HCT116 (cell line): Measurements from ENCODE around the gene DHDH. TPM values are rescaled to one million over a fixed set of nuclear protein-coding genes. Genes with fewer than 3 reads are reported as not detected.

Source experiments
- ATAC-seq: fragments of 200-7000 bp; cut with Tn5 transposase; 2 replicates; pipeline ENCODE4 v1.9.1; 2020; ENCODE audit warnings: mild to moderate bottlenecking, moderate library complexity
- BruUV-seq: library from RNA; stranded (reverse); fragments of 400-500 nt; replicated peaks from 2 replicates; lab custom pipeline; 2021; lab: Mats Ljungman, UMichigan
- CTCF ChIA-PET: fragments of 300-600 bp; sonication (Branson Sonifier 250); formaldehyde crosslinking; loops from one replicate; lab custom pipeline; 2021; ENCODE audit warnings: antibody characterized with exemption; lab: Charles Lee
- POLR2A ChIA-PET: fragments of 300-600, 350-600 bp; sonication (Branson Sonifier 250); formaldehyde crosslinking; loops from one replicate; lab custom pipeline; 2021; ENCODE audit warnings: antibody characterized with exemption; lab: Charles Lee
- RAD21 ChIA-PET, 2 experiments: fragments of 300-600 bp; sonication (Branson Sonifier 250); formaldehyde crosslinking; loops; one replicate each; lab custom pipeline; 2023; ENCODE audit warnings: low total read pairs in 2 of 2; ENCODE audit not compliant: uncharacterized antibody in 2 of 2, unreplicated experiment in 2 of 2, low non-redundant PET in 1 of 2; lab: Charles Lee
- DNase-seq: peaks from one replicate; pipeline ENCODE4 v3.0.0-alpha.2; 2010; ENCODE audit warnings: low read depth, low spot score
- H2AFZ ChIP-seq: fragments of 200-600 bp; shearing (Covaris generic), sonication (generic); 2 replicates; pipeline ENCODE4 v1.6.1; 2017; ENCODE audit warnings: low read depth, mixed run types, mixed read lengths, antibody characterized with exemption, low read length; ENCODE audit not compliant: poor library complexity, severe bottlenecking
- H3K27ac ChIP-seq: 2 replicates; pipeline ENCODE4 v1.5.1; 2012; ENCODE audit warnings: low read depth, low read length
- H3K27me3 ChIP-seq: fragments of 200-600 bp; sonication (generic); 2 replicates; pipeline ENCODE4 v1.6.1; 2016; ENCODE audit warnings: mixed run types, low read length, mixed read lengths; ENCODE audit not compliant: insufficient read depth
- H3K36me3 ChIP-seq, 2 experiments: fragments of 200-500 bp in 1 of 2; fragments of 200-600 bp in 1 of 2; sonication (Bioruptor generic) in 1 of 2; sonication (generic) in 1 of 2; 2 replicates each; pipeline versions ENCODE4 v1.5.1 to v1.6.1; 2014 to 2016; ENCODE audit warnings: low read length in 2 of 2, inconsistent platforms in 1 of 2, mixed read lengths in 1 of 2, mixed run types in 1 of 2; ENCODE audit not compliant: insufficient read depth in 2 of 2, control insufficient read depth in 1 of 2
- H3K4me1 ChIP-seq, 2 experiments: fragments of 200-600 bp in 1 of 2; sonication (generic) in 1 of 2; 2 replicates each; pipeline versions ENCODE4 v1.5.1 to v1.6.1; 2012 to 2017; ENCODE audit warnings: low read length in 2 of 2, inconsistent platforms in 1 of 2, mild to moderate bottlenecking in 1 of 2, mixed read lengths in 1 of 2, mixed run types in 1 of 2, moderate library complexity in 1 of 2; ENCODE audit not compliant: insufficient read depth in 2 of 2, control insufficient read depth in 1 of 2
- H3K4me2 ChIP-seq: fragments of 200-600 bp; sonication (generic); 2 replicates; pipeline ENCODE4 v1.6.1; 2017; ENCODE audit warnings: mixed run types, low read length, mixed read lengths
- H3K4me3 ChIP-seq, 2 experiments: fragments of 200-600 bp in 1 of 2; sonication (generic) in 1 of 2; replicated peaks in 1 of 2; 2 replicates each; pipeline ENCODE4 v1.5.1; 2011 to 2016; ENCODE audit warnings: low read length in 2 of 2, control low read depth in 1 of 2, low read depth in 1 of 2, mild to moderate bottlenecking in 1 of 2, mixed read lengths in 1 of 2, mixed run types in 1 of 2
- H3K79me2 ChIP-seq: fragments of 200-600 bp; sonication (generic); 2 replicates; pipeline ENCODE4 v1.6.1; 2017; ENCODE audit warnings: mild to moderate bottlenecking, mixed run types, low read length, moderate library complexity, mixed read lengths; ENCODE audit not compliant: insufficient read depth
- H3K9ac ChIP-seq: fragments of 200-600 bp; sonication (generic); 2 replicates; pipeline ENCODE4 v1.6.1; 2016; ENCODE audit warnings: low read length, mixed read lengths
- H3K9me2 ChIP-seq: fragments of 200-600 bp; sonication (generic), shearing (Covaris generic); 2 replicates; pipeline ENCODE4 v1.6.1; 2017; ENCODE audit warnings: mixed run types, mild to moderate bottlenecking, moderate library complexity; ENCODE audit not compliant: insufficient read depth
- H3K9me3 ChIP-seq, 2 experiments: fragments of 200-500 bp in 1 of 2; fragments of 200-600 bp in 1 of 2; sonication (Bioruptor generic) in 1 of 2; sonication (generic) in 1 of 2; 2 replicates each; pipeline ENCODE4 v1.6.1; 2014 to 2017; ENCODE audit warnings: low read length in 2 of 2, mixed read lengths in 2 of 2, inconsistent platforms in 1 of 2, low read depth in 1 of 2, mild to moderate bottlenecking in 1 of 2, mixed run types in 1 of 2, moderate library complexity in 1 of 2; ENCODE audit not compliant: control insufficient read depth in 1 of 2, insufficient read depth in 1 of 2
- H4K20me1 ChIP-seq: fragments of 200-600 bp; sonication (generic), shearing (Covaris generic); 2 replicates; pipeline ENCODE4 v1.6.1; 2017; ENCODE audit warnings: mixed run types, mild to moderate bottlenecking, moderate library complexity; ENCODE audit not compliant: insufficient read depth
- CBX3 ChIP-seq: IDR thresholded peaks from 2 replicates; pipeline ENCODE4 v1.6.1; 2012; ENCODE audit warnings: low read depth
- ELF1 ChIP-seq: IDR thresholded peaks from 2 replicates; pipeline ENCODE4 v1.6.1; 2012; ENCODE audit warnings: low read depth, borderline replicate concordance
- EZH2phosphoT487 ChIP-seq: fragments of 200-600 bp; IDR thresholded peaks from 2 replicates; pipeline ENCODE4 v1.6.1; 2018; ENCODE audit warnings: antibody characterized with exemption, borderline replicate concordance
- FOSL1 ChIP-seq: IDR thresholded peaks from 2 replicates; pipeline ENCODE4 v1.6.1; 2012; ENCODE audit warnings: low read depth
- JUND ChIP-seq: IDR thresholded peaks from 2 replicates; pipeline ENCODE4 v1.6.1; 2012
- RAD21 ChIP-seq: IDR thresholded peaks from 2 replicates; pipeline ENCODE4 v1.6.1; 2012; ENCODE audit warnings: low read depth, mild to moderate bottlenecking
- SIN3A ChIP-seq: IDR thresholded peaks from 2 replicates; pipeline ENCODE4 v1.6.1; 2012; ENCODE audit warnings: low read depth
- SP1 ChIP-seq: IDR thresholded peaks from 2 replicates; pipeline ENCODE4 v1.6.1; 2012; ENCODE audit warnings: low read depth
- TCF7L2 ChIP-seq: IDR thresholded peaks from 2 replicates; pipeline ENCODE4 v1.7.0; 2011; ENCODE audit warnings: borderline replicate concordance, inconsistent platforms; ENCODE audit not compliant: insufficient read depth, insufficient read length; ENCODE audit errors: extremely low read depth
- YY1 ChIP-seq: IDR thresholded peaks from 2 replicates; pipeline ENCODE4 v1.6.1; 2011; ENCODE audit warnings: low read length, low read depth, moderate library complexity, mild to moderate bottlenecking; ENCODE audit not compliant: insufficient replicate concordance; ENCODE audit errors: extremely low read depth
- ZFX ChIP-seq: fragments of 450-650 bp; IDR thresholded peaks from 2 replicates; pipeline ENCODE4 v1.6.1; 2017
- intact Hi-C: fragments of 100-400 bp; cut with micrococcal nuclease; formaldehyde crosslinking; loops from 2 replicates; pipeline ENCODE4 v1.10.0; 2022
- total RNA-seq: library from RNA; stranded (reverse); gene quantifications from one replicate; pipeline ENCODE4 v1.2.1, GENCODE V29; 2021; ENCODE audit not compliant: unreplicated experiment
- TF ChIP-seq, protein P1 (sequence below), 3 experiments: fragments of 200-600 bp in 1 of 3; sonication (generic) in 1 of 3; IDR thresholded peaks in 2 of 3; conservative IDR thresholded peaks in 1 of 3; 2 replicates each; pipeline ENCODE4 v1.5.1; 2012 to 2017; ENCODE audit warnings: low read depth in 2 of 3, low read length in 2 of 3, antibody characterized with exemption in 1 of 3, borderline replicate concordance in 1 of 3, control low read depth in 1 of 3, mild to moderate bottlenecking in 1 of 3, mixed read lengths in 1 of 3, mixed run types in 1 of 3, moderate library complexity in 1 of 3; ENCODE audit not compliant: insufficient read depth in 1 of 3
- TF ChIP-seq, protein P2 (sequence below): IDR thresholded peaks from 2 replicates; pipeline ENCODE4 v1.6.1; 2012

DHDH gene
- total RNA-seq, 1 experiment from 2014 or later, result 8.6 TPM

- no peaks in the 10 kb centered on the region for H3K27me3 ChIP-seq
- H3K36me3 ChIP-seq, result peaks cover 8% of the 10 kb centered on the region in 2 experiments; a peak in 3 of 4 replicates
- no peaks in the 10 kb centered on the region for H4K20me1 ChIP-seq
- no peaks in the 10 kb centered on the region for H3K79me2 ChIP-seq
- BruUV-seq, result no TSS peak
- DNase-seq (no peak), ATAC-seq (no peak)
- H3K9me3 ChIP-seq, result no peaks in the 10 kb centered on the region
- no peaks in the 10 kb centered on the region for H3K9me2 ChIP-seq
- no peak overlapping the region for H2AFZ ChIP-seq
- no peak overlapping the region for H3K9ac ChIP-seq
- ChIA-PET CTCF (no interaction called here), POLR2A (no interaction called here), RAD21 (no interaction called here)
- TF ChIP-seq, protein P1, sequence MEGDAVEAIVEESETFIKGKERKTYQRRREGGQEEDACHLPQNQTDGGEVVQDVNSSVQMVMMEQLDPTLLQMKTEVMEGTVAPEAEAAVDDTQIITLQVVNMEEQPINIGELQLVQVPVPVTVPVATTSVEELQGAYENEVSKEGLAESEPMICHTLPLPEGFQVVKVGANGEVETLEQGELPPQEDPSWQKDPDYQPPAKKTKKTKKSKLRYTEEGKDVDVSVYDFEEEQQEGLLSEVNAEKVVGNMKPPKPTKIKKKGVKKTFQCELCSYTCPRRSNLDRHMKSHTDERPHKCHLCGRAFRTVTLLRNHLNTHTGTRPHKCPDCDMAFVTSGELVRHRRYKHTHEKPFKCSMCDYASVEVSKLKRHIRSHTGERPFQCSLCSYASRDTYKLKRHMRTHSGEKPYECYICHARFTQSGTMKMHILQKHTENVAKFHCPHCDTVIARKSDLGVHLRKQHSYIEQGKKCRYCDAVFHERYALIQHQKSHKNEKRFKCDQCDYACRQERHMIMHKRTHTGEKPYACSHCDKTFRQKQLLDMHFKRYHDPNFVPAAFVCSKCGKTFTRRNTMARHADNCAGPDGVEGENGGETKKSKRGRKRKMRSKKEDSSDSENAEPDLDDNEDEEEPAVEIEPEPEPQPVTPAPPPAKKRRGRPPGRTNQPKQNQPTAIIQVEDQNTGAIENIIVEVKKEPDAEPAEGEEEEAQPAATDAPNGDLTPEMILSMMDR (IDR thresholded peaks at IDR 0.05 in 2 of 3, conservative IDR thresholded peaks at IDR 0.05 in 1 of 3; ENCODE audit: borderline replicate concordance in 1 of 3, insufficient read depth in 1 of 3, low read depth in 2 of 3, low read length in 2 of 3), result no peak
- TF ChIP-seq SP1, result no peak
- no peak for TF ChIP-seq RAD21
- TF ChIP-seq ZFX, result no peak
- TF ChIP-seq JUND, result no peak
- TF ChIP-seq YY1, result no peak
- TF ChIP-seq CBX3, result no peak
- no peak for TF ChIP-seq ELF1
- TF ChIP-seq, protein P2, sequence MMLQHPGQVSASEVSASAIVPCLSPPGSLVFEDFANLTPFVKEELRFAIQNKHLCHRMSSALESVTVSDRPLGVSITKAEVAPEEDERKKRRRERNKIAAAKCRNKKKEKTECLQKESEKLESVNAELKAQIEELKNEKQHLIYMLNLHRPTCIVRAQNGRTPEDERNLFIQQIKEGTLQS, result no peak
- no peak for TF ChIP-seq TCF7L2
- no peak for TF ChIP-seq SIN3A
- no peak for TF ChIP-seq FOSL1
- no peak for TF ChIP-seq EZH2phosphoT487
- intact Hi-C loops, result no loop called here
- peaks cover 0 to 2% of the 10 kb centered on the region in 2 experiments; a peak in 1 of 4 replicates for H3K4me1 ChIP-seq
- H3K4me3 ChIP-seq, result no peak overlapping the region
- H3K27ac ChIP-seq, result no peak overlapping the region
- no peak overlapping the region for H3K4me2 ChIP-seq
Measured at GRCh38 chr19:48906324-48906723, 27.2 kb upstream of the DHDH start.
